GM21737 (cell line): ENCODE results near the gene CARD14.
"Not testable (repeated sequence)": the region's sequence is repeated elsewhere in the genome, so short reads cannot be mapped to it uniquely, and the experiment has no call there.

Experiments
- ATAC-seq: cut with Tn5 transposase; IDR thresholded peaks from one replicate; pipeline ENCODE4 v1.9.1; 2021; ENCODE audit warnings: mild to moderate bottlenecking, moderate library complexity; ENCODE audit not compliant: unreplicated experiment

The CARD14 gene

GRCh38 chr17:80182845-80183223 lies 13.0 kb downstream of the CARD14 start:
- no peak for ATAC-seq

DNA sequence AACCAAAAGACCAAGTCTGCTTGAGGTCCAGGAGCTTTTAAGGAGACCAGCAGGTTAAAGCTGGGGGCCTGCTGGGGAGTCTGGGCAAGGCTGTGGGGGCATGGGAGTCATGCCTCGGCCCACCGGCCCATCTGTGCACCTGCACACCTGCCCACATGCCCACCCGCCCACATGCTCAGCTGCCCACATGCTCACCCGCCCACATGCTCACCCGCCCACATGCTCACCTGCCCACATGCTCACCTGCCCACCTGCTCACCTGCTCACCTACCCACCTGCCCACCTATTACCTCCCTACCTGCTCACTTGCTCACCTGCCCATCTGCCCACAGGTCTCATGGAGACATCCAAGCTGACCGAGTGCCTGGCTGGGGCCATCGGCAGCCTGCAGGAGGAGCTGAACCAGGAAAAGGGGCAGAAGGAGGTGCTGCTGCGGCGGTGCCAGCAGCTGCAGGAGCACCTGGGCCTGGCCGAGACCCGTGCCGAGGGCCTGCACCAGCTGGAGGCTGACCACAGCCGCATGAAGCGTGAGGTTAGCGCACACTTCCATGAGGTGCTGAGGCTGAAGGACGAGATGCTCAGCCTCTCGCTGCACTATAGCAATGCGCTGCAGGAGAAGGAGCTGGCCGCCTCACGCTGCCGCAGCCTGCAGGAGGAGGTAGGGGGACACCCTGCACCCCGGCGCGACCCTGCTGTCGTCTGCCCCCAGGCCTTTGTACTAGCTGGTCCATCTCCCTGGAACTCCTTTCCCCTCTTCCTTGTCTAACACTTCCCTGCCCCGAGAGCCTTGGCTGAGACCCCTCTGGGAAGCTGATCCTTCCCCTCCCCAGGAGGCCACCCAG lies 14.0 kb downstream of the CARD14 start:
- ATAC-seq, result no peak

GRCh38 chr17:80184423-80184714 lies 14.5 kb downstream of the CARD14 start:
- ATAC-seq, result no peak

- no peak for ATAC-seq
These were observed 16.1 kb downstream of the CARD14 start for GRCh38 chr17:80185968-80186367.

DNA sequence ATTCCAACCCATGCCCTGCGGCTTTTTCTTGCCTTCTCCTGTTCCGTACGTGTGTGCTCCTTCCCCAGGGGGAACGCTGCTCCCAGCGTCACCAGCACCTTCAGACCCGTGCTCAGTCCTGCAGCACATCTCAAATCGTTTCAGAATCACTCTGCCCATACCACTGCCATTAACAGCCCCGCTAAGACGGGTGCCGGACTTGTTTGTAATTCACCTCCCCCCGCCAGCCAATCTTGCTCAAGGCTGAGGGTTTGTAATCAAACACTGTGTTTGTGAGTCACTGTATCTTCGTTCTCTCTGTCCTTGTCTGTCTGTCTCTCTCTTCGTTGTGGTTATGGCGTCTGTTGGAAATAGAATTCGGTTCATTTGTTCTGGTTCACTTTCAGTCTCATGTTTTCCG lies 17.3 kb downstream of the CARD14 start:
- no peak for ATAC-seq

DNA sequence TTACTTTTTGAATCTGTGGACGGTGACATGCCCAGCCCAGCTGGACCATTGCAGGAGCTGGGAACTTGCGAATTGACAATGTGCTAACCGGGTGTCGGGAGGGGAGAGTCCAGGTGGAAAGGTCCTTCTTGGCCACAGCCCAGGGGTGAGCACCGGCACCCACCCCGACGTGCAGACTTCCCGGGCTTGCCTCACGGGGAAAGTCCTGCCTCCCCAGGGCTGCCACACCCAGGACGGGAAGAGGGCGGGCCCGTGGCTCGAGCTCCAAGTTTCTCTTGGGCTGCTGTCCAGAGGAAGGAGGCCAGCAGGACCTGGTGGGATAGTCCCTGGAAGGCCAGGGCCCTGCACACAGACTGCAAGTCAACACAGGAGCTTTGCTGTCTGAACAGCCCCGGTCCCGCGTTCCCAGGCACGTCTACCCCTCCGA lies 17.7 kb downstream of the CARD14 start:
- ATAC-seq, result no peak

DNA sequence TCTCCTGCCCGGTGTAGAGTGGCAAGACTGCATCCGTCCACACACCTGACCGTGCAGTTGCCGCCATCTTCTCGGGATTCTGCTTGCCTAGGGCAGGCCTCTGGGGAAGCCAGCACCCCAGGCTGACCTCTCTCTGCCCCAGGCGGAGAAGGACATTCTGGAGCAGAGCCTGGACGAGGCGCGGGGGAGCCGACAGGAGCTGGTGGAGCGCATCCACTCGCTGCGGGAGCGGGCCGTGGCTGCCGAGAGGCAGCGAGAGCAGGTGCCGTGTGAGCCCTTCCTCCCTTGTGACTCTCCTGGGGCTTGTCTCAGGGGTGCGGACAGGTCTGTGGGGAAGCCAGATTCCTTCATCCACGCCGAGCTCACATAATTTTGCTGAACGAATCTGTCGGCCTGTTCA lies 19.8 kb downstream of the CARD14 start:
- no peak for ATAC-seq

DNA sequence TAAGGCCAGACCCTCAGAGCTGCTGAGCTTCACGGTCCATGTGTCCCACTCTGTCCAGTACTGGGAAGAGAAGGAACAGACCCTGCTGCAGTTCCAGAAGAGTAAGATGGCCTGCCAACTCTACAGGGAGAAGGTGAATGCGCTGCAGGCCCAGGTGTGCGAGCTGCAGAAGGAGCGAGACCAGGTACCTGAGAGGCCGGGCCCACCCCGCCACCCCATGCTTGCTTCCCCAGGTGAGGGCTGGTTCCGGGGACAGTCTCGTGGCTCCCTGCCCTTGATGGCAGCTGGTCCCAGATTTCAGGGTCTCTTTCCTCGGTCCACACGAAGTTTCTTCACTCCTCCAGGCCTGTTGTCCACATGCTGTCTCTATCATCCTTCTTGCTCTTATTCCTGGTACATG lies 20.9 kb downstream of the CARD14 start:
- ATAC-seq, result no peak

GRCh38 chr17:80191192-80191591 lies 21.4 kb downstream of the CARD14 start:
- no peak for ATAC-seq

DNA sequence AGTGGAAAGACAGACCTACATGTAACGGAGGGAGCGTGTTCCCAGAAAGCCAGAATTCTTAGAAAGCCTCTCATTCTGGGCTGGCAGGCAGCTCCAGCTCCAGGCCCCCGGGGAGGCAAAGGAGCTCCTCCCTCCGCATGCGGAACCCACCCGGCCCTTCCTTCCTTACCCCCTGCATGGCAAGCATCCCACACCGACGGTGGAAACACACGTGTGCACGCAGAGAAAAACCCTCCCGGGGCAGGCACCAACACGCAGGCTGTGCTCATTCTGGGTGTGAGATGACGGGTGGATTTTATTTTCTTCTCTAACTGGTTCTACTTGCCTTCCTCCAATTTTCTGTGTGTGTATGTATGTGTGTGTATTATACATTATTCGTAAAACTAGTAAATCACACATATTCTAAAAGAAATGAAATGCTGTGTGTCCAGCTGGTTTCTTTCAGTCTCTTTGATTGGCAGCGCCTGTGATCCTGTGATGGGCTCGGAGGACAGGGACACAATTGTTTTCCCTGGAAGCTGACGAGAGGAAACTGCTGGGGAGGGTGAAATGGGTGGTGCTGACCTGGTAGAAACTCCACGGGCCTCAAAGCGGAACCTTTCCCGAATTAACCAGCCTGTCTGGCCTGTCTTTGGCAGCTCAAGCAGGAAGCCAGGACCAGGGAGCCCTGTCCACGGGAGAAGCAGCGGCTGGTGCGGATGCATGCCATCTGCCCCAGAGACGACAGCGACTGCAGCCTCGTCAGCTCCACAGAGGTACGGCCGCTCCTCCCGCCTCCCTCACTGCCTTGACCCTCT lies 22.2 kb downstream of the CARD14 start:
- no peak for ATAC-seq

- ATAC-seq, result no peak
These were observed 25.3 kb downstream of the CARD14 start for GRCh38 chr17:80195141-80195540.

- ATAC-seq, result no peak
These were observed 26.1 kb downstream of the CARD14 start for GRCh38 chr17:80195671-80196529.

- no peak for ATAC-seq
These were observed 26.8 kb downstream of the CARD14 start for GRCh38 chr17:80196652-80197051.

- ATAC-seq, result no peak
These were observed 28.4 kb downstream of the CARD14 start for GRCh38 chr17:80198144-80198661.

DNA sequence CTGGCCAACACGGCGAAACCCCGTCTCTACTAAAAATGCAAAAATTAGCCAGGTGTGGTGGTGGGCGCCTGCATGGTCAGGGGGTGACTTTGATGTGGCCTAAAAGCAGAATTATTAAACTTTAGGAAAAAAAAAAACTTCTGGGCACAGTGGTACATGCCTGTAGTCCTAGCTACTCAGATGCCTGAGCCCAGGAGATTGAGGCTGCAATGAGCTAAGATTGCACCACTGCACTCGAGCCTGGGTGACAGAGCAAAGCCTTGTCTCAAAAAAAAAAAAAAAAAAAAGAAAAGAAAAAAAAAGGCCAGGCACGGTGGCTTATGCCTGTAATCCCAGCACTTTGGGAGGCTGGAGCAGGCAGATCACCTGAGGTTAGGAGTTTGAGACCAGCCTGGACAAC lies 29.5 kb downstream of the CARD14 start:
- ATAC-seq, result not testable (repeated sequence)

DNA sequence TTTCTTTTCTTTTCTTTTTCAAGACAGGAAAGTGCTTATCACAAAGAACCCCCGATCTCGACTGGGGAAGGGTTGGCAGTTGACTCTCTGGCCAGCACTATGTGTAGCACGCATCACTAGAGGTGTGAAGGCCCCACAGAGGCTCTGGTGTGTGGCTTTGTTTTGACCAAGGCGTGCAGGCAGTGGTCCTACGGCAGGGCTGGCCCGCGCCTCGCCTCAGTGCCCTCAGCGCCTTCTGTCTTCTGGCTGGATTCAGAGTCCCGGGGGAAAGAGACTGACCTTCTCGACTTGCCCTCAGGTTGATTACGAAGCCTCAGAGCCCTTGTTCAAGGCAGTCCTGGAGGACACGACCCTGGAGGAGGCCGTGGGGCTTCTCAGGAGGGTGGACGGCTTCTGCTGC lies 31.6 kb downstream of the CARD14 start:
- no peak for ATAC-seq

DNA sequence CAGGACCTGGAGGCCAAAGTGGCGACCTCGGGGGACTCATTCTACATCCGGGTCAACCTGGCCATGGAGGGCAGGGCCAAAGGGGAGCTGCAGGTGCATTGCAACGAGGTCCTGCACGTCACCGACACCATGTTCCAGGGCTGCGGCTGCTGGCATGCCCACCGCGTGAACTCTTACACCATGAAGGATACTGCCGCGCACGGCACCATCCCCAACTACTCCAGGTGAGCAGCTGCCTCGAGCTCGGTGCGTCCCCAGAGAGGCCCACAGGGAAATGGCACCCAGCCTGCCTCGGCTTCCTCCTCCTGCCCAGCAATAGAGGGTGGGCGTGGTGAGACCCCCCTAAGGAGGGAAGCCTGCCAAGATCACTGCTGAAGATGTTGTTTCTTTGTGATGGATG lies 32.4 kb downstream of the CARD14 start:
- ATAC-seq, result no peak

- ATAC-seq, result no peak
These were observed 33.7 kb downstream of the CARD14 start for GRCh38 chr17:80203471-80203963.

DNA sequence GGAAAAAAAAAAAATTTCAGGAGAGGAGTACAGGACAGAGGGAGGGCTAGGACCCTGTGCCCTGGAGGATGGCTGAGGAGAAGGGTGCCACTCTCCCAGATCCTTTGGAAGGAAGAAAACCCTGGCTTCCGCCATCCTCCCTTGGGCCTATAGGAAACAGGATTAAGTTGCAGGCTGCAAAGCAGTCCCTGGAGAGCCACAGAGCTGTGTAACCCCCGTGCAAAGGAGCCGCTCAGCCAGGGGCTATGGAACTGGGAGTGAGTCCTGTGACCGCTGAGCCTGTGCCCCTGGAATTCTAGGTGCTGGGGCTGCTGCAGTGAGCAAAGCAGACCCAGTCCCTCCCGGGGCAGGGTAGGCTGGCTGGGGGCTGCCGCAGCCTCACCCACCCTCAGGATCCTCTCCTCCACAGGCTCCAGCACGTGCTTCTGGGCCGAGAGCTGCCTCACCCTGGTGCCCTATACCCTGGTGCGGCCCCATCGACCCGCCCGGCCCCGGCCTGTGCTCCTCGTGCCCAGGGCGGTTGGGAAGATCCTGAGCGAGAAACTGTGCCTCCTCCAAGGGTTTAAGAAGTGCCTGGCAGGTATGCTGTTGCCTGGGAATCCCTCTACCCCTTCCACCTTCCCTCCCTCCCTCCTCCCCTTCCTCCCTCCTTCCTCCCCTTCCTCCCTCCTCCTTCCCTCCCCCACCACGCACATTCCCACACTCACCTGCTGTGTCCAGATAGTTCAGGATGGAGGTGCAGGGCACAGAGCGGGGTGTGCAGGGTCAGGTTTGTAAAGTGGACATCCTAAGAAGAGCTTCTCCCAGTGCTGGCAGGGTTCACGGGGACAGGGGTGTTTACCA lies 35.0 kb downstream of the CARD14 start:
- ATAC-seq, result no peak

GRCh38 chr17:80205811-80206210 lies 36.0 kb downstream of the CARD14 start:
- ATAC-seq, result no peak
